OCI-LY7 (cell line): Measurements from ENCODE around the gene CACNB2. TPM values are rescaled to one million over a fixed set of nuclear protein-coding genes. Genes with fewer than 3 reads are reported as not detected.

Experiments
- BruUV-seq: library from RNA; stranded (reverse); fragments of 400-500 nt; replicated peaks from 2 replicates; lab custom pipeline; 2021; lab: Mats Ljungman, UMichigan
- CTCF ChIA-PET: fragments of 300-600 bp; sonication (Branson Sonifier 250); formaldehyde crosslinking; loops from one replicate; lab custom pipeline; 2022; ENCODE audit warnings: antibody characterized with exemption; ENCODE audit not compliant: unreplicated experiment; lab: Charles Lee
- POLR2A ChIA-PET: fragments of 300-600 bp; sonication (Branson Sonifier 250); formaldehyde crosslinking; loops from one replicate; lab custom pipeline; 2022; ENCODE audit warnings: antibody characterized with exemption; lab: Charles Lee
- DNase-seq: peaks from one replicate; pipeline ENCODE4 v3.0.0-alpha.2; 2015; ENCODE audit warnings: low spot score
- H2AFZ ChIP-seq: fragments of 200-600 bp; sonication (generic), shearing (Covaris generic); 2 replicates; pipeline ENCODE4 v1.6.1; 2014; ENCODE audit warnings: mild to moderate bottlenecking, antibody characterized with exemption, low read length, moderate library complexity
- H3K27ac ChIP-seq: fragments of 200-600 bp; sonication (generic); 2 replicates; pipeline ENCODE4 v1.5.1; 2014; ENCODE audit warnings: mixed run types, low read depth, mild to moderate bottlenecking, moderate library complexity, low read length, inconsistent platforms; ENCODE audit not compliant: poor library complexity, severe bottlenecking
- H3K36me3 ChIP-seq: fragments of 200-600 bp; sonication (generic); 2 replicates; pipeline ENCODE4 v1.6.1; 2014; ENCODE audit warnings: mild to moderate bottlenecking, antibody characterized with exemption, low read length, moderate library complexity, mixed read lengths; ENCODE audit not compliant: insufficient read depth
- H3K4me1 ChIP-seq: fragments of 200-600 bp; sonication (generic); 2 replicates; pipeline ENCODE4 v1.5.1; 2014; ENCODE audit warnings: mild to moderate bottlenecking, low read length; ENCODE audit not compliant: insufficient read depth, poor library complexity, severe bottlenecking
- H3K4me2 ChIP-seq: fragments of 200-600 bp; sonication (generic); 2 replicates; pipeline ENCODE4 v1.6.1; 2014; ENCODE audit warnings: mild to moderate bottlenecking, low read length
- H3K4me3 ChIP-seq: fragments of 200-600 bp; sonication (generic); 2 replicates; pipeline ENCODE4 v1.5.1; 2014; ENCODE audit warnings: mild to moderate bottlenecking, low read depth, low read length; ENCODE audit not compliant: poor library complexity, severe bottlenecking
- H3K79me2 ChIP-seq: fragments of 200-600 bp; sonication (generic); 2 replicates; pipeline ENCODE4 v1.6.1; 2016; ENCODE audit warnings: low read depth, mild to moderate bottlenecking, low read length, moderate library complexity, mixed read lengths; ENCODE audit not compliant: insufficient read depth
- H3K9me2 ChIP-seq: fragments of 200-600 bp; sonication (generic); 2 replicates; pipeline ENCODE4 v1.6.1; 2016; ENCODE audit warnings: mild to moderate bottlenecking, low read length, mixed read lengths; ENCODE audit not compliant: insufficient read depth
- H3K9me3 ChIP-seq: fragments of 200-600 bp; sonication (generic); 2 replicates; pipeline ENCODE4 v1.6.1; 2014; ENCODE audit warnings: mild to moderate bottlenecking, mixed run types, low read length, mixed read lengths
- H4K20me1 ChIP-seq: fragments of 200-600 bp; sonication (generic); 2 replicates; pipeline ENCODE4 v1.6.1; 2014; ENCODE audit warnings: mild to moderate bottlenecking, antibody characterized with exemption, low read length, moderate library complexity, mixed read lengths; ENCODE audit not compliant: insufficient read depth
- EZH2phosphoT487 ChIP-seq: fragments of 200-600 bp; sonication (generic); IDR thresholded peaks from 2 replicates; pipeline ENCODE4 v1.6.1; 2018; ENCODE audit warnings: low read depth, borderline replicate concordance, mild to moderate bottlenecking, mixed run types, antibody characterized with exemption, low read length, moderate library complexity, mixed read lengths
- intact Hi-C: fragments of 100-400 bp; cut with micrococcal nuclease; formaldehyde crosslinking; loops from one replicate; pipeline ENCODE4 v1.10.0; 2022; ENCODE audit not compliant: unreplicated experiment
- total RNA-seq, 2 experiments: library from RNA; depleted of rRNA in 1 of 2; stranded (reverse); fragments of >200 nt in 1 of 2; shearing (Covaris generic) in 1 of 2; gene quantifications; 2 replicates each; pipeline ENCODE4 v1.2.3, GENCODE V29; 2014 to 2022
- TF ChIP-seq, protein P1 (sequence below): fragments of 200-600 bp; sonication (generic); conservative IDR thresholded peaks from 2 replicates; pipeline ENCODE4 v1.5.1; 2014; ENCODE audit warnings: mild to moderate bottlenecking, antibody characterized with exemption, low read length, moderate library complexity, mixed read lengths

CACNB2 gene
- total RNA-seq, 2 experiments from 2014 or later, result not detected

DNA sequence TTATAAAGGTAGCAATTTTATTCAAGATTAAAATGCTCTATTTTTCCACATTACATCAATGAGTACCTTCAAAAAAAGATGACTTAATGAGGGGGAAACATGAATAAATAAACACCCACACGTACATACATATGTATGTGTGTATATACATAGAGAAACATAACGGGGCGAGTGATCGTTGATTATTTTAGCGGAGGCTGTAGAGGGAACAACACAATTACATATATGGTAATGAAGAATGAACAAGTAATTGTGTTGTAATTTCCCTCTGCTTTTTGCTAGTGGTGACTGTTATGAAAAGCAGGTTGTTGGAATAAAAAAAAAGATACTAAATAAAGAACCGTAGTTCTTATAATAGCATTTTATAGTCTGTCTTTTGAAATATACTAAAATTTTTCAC is 63.2 kb downstream of the CACNB2 start:
- ChIA-PET POLR2A (interaction anchor here (0.7 kb wide), 2 partner anchors 16 to 68 kb away, joined by 3 read pairs; no protein-coding TSS in a partner anchor), CTCF (interaction anchor here (1.0 kb wide), 1 partner anchor 10 kb away, joined by 4 read pairs; no protein-coding TSS in a partner anchor)

DNA sequence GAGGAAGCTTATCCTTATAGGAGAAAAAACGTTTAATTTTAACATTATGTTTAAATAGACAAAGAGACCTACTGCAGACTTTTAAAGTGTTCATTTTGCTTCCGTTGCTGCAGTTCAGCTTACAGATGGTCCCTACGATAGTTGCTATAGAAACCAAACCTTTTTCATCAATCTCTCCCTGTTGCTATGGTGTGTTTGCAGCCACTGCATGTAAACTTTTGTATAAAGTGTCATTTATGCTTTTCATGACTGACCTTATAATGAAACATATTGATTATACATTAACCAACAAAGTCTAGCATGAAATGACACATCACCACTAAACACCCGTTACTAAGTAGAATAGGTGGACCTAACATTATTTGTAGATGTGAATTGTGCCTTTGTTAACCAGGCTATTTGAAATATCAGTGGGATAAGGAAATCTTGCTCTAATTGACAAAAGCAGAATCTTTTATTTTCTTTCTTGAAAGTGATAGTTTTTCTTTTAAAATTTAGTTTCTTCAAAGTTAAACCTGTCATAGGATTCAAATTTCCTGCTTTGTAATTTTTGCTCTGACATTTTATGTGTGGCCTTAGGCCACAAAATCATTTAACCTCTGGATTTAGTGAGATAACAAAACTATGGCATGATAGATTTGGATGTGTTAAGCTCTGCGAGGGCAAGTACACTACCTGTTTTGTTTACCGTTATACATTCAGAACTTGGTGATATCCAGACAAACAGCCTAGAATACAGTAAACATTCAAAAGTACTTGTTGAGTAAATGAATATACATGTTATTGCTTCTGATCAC is 64.0 kb downstream of the CACNB2 start:
- Histone ChIP-seq H4K20me1 (no peaks in the 10 kb centered on the region), H3K36me3 (no peaks in the 10 kb centered on the region), H2AFZ (no peak overlapping the region), H3K27ac (no peak overlapping the region), H3K9me2 (no peaks in the 10 kb centered on the region), H3K4me2 (no peak overlapping the region), H3K4me3 (no peak overlapping the region), H3K79me2 (no peaks in the 10 kb centered on the region), H3K9me3 (no peaks in the 10 kb centered on the region), H3K4me1 (no peaks in the 10 kb centered on the region)
- BruUV-seq, result no TSS peak
- no peak for DNase-seq
- intact Hi-C loops, result no loop called here
- CTCF ChIA-PET, result interaction anchor here (1.0 kb wide), 1 partner anchor 11 kb away, joined by 4 read pairs; no protein-coding TSS in a partner anchor
- POLR2A ChIA-PET, result interaction anchor here (0.6 to 0.7 kb wide), 3 partner anchors 17 to 192 kb away, joined by 3 to 4 read pairs (median 3); no protein-coding TSS in a partner anchor
- TF ChIP-seq, protein P1, sequence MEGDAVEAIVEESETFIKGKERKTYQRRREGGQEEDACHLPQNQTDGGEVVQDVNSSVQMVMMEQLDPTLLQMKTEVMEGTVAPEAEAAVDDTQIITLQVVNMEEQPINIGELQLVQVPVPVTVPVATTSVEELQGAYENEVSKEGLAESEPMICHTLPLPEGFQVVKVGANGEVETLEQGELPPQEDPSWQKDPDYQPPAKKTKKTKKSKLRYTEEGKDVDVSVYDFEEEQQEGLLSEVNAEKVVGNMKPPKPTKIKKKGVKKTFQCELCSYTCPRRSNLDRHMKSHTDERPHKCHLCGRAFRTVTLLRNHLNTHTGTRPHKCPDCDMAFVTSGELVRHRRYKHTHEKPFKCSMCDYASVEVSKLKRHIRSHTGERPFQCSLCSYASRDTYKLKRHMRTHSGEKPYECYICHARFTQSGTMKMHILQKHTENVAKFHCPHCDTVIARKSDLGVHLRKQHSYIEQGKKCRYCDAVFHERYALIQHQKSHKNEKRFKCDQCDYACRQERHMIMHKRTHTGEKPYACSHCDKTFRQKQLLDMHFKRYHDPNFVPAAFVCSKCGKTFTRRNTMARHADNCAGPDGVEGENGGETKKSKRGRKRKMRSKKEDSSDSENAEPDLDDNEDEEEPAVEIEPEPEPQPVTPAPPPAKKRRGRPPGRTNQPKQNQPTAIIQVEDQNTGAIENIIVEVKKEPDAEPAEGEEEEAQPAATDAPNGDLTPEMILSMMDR, result no peak
- no peak for TF ChIP-seq EZH2phosphoT487

More for the DNA sequence above, 63.2 kb downstream of the CACNB2 start:
- H2AFZ ChIP-seq, result no peak overlapping the region
- H4K20me1 ChIP-seq, result no peaks in the 10 kb centered on the region
- no peaks in the 10 kb centered on the region for H3K9me3 ChIP-seq
- intact Hi-C loops, result no loop called here
- no peaks in the 10 kb centered on the region for H3K9me2 ChIP-seq
- BruUV-seq, result no TSS peak
- H3K4me1 ChIP-seq, result no peaks in the 10 kb centered on the region
- no peak for DNase-seq
- H3K4me2 ChIP-seq, result no peak overlapping the region
- TF ChIP-seq, protein P1, result no peak
- TF ChIP-seq EZH2phosphoT487, result no peak
- H3K36me3 ChIP-seq, result no peaks in the 10 kb centered on the region
- H3K27ac ChIP-seq, result no peak overlapping the region
- H3K79me2 ChIP-seq, result no peaks in the 10 kb centered on the region
- H3K4me3 ChIP-seq, result no peak overlapping the region
